HG03457 (cell line): Measurements from ENCODE around the gene PIK3R2.

Experiments used
- ATAC-seq: cut with Tn5 transposase; IDR thresholded peaks from one replicate; pipeline ENCODE4 v1.9.1; 2021; ENCODE audit warnings: moderate number of reproducible peaks; ENCODE audit not compliant: unreplicated experiment

Gene PIK3R2

DNA sequence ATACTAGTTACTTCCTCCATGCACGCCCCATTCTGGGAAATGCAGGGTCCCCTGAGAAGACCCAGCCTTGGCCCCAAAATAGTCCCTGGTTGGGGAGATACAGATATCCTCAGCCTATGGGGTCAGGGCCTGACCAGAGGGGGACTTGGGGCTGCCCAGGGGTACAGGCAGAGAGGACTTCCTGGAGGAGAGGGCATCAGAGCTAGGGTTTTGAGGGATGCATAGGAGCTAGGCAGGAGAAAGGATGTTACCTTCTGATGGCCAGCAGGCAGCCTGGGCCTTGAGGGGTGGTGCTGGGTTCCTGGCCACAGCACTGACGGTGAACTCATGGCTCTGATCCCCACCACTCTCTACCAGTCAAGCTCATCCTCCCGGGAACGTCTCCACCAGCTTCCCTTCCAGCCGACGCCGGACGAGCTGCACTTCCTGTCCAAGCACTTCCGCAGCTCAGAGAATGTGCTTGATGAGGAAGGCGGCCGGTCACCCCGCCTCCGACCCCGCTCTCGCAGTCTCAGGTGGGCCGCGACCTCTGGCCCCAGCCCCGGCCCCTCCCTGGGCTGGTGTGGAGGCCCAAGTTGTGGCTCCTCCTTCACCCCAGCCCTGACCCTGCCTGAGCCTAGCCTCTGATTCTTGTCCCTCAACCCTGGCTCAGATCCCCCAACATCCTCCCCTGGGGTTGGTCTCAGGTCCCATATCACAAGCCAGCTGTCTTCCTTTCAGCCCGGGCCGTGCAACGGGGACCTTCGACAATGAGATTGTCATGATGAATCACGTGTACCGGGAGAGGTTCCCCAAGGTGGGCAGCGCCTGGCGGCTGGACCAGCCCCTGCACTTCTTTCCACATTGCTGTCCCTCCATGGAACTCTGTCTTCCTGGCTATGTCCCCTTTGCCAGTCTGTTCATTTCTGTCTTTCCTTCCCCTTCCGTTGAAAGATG, 29.8 kb upstream of the PIK3R2 start:
- no peak for ATAC-seq

DNA sequence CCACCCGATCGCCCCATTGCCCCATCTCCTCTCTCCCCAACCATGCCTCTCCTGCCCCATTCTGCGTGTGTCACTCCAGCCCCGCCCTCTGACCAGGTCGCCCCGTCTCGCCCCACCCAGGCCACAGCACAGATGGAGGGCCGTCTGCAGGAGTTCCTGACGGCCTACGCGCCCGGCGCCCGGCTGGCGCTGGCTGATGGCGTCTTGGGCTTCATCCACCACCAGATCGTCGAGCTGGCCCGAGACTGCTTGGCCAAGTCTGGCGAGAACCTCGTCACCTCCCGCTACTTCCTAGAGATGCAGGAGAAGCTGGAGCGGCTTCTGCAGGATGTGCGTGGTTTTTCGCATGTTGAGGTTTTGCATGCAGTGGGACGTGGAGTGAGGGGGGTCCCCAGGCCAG, 29.1 kb upstream of the PIK3R2 start:
- no peak for ATAC-seq

DNA sequence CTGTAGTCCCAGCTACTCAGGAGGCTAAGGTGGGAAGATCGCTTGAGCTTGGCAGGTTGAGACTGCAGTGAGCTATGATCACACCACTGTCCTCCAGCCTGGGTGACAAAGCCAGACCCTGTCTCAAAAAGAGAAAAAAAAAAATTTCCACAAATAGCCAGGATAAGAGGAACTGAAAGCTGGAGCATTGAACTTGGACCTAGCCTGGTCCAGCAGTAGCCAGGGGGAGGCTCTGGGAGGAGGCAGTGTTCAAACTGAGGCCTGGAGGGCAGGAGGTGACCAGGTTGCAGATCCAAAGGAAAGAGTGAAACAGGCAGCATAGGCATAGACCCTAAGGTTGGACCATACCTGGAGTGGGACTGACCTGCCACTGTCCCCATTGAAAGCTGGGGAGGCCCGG, 26.9 kb upstream of the PIK3R2 start:
- ATAC-seq, result no peak

DNA sequence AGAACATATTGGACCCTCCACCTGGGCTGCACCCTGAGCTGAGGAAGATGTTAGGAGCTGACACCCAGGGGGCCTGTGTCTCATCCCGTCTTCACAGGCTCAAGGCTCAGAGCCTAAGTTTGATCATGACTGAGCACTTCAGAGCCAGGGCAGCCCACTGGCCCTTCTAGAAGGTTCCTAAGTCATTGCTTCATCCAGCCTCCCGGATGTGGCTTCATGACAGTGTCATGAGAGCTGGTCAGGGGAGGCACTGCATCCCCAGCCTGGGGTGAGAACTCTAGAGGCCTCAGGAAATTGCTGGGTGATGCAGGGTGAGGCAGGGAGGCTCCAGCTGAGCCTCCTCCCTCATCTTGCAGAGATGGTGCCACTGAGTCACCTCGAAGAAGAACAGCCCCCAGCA, 24.9 kb upstream of the PIK3R2 start:
- ATAC-seq, result no peak

DNA sequence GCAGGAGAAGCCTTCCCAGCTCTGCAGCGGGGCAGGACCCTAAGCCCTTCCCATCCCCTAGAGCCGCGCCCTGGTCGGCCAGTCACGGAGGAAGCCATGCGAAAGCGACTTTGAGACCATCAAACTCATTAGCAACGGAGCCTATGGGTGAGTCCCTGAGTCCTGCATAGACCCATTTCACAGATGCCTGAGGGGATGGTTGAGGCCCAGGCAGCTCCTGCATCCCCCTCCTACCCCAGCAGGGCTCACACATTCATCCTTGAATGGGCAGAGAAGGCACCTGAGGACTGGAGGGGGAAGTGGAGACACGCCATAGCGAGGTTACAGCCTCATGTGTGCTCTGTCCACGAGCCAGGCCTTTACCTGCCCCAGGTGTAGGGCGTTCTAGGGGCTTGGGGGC, 24.2 kb upstream of the PIK3R2 start:
- no peak for ATAC-seq

DNA sequence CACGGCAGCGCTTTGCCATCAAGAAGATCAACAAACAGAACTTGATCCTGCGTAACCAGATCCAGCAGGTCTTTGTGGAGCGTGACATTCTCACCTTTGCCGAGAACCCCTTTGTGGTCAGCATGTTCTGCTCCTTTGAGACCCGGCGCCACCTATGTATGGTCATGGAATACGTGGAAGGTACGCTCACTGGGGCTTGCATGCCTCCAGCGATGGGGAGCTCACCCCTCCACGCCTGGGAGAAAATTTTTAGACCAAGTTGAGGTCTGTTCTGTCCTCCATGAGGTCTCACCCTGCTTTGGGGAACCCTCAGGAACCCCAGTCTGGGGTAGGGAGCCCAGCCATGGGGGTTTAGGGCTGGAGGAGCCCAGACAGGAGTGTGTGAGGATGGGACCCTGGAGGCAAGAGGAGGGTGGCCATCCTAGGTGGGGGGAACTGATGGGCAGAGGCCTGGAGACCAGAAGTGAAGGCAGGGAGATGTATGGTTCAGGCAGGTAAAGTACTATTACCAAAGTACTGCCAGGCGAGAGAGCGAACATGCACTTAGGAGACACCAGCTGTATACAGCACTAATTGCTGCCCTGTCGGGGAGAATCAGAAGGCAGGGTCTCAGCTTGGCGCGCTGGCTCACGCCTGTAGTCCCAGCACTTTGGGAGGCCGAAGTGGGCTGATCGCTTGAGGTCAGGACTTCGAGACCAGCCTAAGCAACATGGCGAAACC, 22.3 kb upstream of the PIK3R2 start:
- ATAC-seq, result no peak

DNA sequence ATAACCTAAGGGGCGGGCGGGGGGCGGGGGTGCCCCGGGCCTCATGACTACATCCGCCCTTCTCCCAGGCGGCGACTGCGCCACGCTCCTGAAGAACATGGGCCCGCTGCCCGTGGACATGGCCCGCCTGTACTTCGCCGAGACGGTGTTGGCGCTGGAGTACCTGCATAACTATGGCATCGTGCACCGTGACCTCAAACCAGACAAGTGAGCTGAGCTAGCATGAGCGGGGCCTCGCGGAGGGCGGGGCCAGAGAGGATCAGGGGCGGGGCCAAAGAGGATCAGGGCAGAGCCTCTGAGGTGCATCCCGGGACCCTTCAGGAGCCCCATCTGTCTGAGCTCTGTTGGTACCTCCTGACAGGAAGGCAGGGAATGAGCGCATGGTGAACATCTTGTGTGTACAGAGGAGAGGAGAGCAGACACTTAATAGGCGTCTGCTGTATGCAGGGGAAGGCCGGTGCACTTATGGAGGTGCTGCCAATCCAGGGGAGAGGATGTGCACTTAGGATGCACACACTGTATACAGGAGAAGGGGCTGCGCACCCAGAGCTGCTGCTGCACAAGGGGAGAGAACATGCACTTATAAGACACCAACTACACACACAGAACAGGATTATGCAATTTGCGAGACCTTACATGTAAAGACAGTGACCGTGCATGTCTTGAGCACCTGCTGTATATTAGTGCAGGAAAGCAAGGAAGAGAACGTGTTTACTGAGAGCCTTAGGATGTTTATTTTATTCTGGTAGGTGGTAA, 20.9 kb upstream of the PIK3R2 start:
- ATAC-seq, result no peak

DNA sequence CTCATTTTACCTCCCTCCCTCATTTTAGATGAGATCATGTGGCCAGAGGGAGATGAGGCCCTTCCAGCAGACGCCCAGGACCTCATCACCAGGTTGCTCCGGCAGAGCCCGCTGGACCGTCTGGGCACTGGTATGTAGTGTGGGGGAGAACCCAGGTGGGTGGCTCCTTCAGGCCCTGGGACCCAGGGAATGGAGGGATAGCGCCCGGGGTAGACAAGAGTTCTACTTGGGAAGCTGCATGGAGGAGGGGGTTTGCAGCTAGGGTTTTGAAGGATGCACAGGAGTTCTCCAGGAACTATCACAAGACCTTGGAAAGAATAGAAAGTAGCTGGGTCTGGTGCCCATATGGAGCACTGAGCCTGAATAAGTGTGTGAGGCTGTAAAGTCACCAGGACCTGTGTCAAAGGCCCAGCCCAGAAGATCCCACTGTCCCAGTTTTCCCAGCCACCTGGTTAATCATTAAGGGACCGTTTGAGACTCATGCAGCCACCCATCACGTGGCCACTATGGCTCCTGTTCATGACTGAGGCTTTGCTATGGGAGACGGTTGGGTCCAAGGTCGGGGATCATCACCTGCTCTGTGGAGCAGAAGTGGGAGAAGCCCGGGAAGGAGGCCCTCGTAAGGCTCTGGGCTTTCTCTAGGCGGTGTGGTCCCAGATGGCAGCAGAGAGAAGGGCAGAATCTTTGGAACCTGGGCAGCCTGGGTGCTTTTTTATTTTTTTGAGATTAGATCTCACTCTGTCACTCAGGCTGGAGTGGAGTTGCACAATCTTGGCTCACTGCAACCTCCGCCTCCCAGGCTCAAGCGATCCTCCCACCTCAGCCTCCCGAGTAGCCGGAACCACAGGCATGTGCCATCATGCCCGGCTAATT, 17.0 kb upstream of the PIK3R2 start:
- ATAC-seq, result no peak

DNA sequence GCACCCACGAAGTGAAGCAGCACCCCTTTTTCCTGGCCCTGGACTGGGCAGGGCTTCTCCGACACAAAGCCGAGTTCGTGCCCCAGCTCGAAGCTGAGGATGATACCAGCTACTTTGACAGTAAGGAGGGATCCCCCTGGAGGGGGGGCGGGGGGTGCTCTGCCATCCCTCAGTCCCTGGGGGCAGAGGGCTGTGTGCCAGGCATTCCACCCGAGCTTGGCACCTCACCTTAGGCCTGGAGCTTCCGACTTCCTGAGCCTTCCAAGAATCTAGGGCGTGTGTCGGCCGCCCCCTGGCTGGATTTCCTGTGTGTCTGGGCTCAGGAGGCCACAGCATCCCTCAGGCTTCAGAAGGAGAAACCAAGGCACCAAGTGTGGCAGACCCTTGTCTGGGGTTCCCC, 15.7 kb upstream of the PIK3R2 start:
- no peak for ATAC-seq

DNA sequence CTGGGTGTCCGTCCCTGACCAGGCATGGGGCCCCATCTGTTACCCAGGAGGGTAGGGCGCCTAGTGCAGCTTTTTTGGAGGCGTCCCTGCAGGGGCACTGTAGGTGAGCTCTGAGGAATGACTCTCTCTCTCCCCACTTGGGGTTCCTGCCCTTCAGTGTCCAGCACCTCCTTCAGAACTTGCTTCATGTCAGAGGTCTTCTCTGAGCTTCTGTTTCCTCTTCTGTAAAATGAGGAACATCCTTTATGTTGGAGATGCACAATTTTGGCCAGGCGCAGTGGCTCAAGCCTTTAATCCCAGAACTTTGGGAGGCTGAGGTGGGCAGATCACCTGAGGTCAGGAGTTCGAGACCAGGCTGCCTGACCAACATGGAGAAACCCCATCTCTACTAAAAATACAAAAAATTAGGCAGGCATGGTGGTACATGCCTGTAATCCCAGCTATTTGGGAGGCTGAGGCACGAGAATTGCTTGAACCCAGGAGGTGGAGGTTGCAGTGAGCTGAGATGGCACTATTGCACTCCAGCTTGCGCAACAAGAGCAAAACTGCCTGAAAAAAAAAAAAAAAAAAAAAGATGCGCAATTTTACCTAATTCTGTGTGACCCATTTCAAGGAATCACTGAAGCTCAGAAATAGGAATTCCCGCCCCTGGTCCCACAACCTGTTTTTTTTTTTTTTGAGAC, 15.2 kb upstream of the PIK3R2 start:
- ATAC-seq, result no peak

DNA sequence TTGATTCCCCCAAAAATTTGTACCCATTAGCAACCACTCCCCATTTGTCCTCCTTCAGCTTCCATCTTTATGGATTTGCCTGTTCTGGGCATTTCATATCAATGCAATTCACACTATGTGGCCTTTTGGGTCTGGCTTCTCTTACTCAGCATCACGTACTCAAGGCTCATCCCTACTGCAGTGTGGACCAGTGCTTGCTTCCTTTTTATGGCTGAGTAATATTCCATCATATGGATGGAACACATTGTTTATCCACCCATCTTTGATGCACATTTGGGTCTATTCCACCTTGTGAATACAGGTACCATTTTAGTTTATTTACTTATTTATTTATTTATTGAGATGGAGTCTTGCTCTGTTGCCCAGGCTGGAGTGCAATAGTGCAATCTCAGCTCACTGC, 12.5 kb upstream of the PIK3R2 start:
- ATAC-seq, result no peak

DNA sequence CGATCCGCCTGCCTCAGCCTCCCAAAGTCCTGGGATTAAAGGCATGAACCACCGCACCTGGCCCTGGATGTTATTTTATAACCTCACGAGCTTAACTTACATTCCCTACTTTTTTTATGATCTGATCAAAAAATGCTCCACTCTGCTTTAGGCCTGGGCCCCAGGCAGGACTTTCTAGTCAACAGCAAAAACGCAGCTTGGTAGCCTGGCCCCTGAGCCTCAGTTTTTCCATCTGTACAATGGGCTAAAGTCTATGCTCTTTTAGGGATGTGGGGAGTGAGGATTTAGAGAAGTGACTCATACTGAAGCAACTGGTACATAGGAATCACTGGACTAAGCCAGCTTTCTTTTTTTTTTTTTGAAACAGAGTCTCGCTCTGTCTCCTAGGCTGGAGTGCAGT, 11.9 kb upstream of the PIK3R2 start:
- ATAC-seq, result no peak

DNA sequence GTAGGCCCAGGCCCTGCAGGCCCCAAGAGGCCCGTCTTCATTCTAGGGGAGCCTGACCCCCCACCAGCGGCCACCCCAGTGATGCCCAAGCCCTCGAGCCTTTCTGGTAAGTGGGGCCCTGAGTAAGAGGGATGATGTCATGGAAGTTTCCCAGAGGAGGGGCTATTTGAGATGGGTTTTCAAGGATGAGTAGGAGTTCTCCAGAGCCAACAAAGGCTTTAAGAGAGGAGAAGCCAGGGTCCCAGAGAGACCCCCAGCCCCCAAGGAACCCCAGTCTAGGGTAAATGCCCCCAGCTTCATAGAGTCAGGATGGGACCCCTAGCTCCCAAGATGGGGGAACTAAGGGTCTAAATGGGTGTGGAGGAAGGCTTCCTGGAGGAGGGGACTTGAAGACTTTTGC, 9.1 kb upstream of the PIK3R2 start:
- no peak for ATAC-seq

DNA sequence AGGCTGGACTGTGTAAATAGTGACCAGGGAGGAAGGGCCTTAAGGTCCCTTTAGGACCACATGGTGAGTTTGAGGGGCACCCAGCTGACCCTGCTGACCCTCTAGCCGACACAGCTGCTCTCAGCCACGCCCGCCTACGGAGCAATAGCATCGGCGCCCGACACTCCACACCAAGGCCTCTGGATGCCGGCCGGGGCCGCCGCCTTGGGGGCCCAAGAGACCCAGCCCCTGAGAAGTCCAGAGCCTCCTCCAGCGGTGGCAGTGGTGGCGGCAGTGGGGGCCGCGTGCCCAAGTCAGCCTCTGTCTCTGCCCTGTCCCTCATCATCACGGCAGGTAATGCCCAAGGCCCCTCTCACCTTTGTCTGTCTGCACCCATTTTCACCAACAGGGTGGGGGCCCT, 8.6 kb upstream of the PIK3R2 start:
- ATAC-seq, result no peak

DNA sequence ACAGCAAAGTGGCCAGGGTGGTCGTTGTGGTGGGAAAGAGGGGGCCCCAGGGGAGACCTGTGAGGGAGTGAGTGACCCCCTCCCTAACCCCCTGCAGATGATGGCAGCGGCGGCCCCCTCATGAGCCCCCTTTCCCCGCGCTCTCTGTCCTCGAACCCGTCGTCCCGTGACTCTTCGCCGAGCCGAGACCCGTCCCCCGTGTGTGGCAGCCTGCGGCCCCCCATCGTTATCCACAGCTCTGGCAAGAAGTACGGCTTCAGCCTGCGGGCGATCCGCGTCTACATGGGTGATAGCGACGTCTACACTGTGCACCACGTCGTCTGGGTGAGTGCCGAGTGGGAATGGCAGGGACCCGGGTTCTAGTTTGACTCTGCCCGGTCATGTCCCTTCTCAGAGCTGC, 8.1 kb upstream of the PIK3R2 start:
- no peak for ATAC-seq

DNA sequence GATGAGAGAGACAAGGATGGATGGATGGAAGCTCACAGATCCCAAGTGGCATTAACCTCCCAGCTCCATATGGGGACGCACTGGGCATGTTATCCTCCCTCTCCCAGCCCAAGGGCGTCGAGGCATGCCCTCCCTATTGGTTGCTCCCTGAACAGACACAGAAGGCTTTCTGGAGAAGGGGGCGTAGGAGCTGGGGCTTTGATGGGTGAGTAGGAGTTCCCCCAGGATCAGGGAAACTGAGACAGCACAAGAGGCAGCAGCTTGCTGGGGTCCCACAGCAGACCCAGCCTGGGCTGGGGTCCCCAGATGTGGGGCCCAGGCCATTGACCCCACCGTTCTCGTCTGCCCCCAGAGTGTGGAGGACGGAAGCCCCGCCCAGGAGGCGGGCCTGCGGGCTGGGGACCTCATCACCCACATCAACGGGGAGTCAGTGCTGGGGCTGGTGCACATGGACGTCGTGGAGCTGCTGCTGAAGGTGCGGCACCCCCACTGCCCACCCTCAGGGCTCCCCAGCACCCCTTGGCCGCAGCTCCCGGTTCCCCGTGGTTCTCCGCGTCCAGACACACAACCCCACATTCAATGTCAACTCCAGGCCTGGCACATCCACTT, 7.5 kb upstream of the PIK3R2 start:
- no peak for ATAC-seq

DNA sequence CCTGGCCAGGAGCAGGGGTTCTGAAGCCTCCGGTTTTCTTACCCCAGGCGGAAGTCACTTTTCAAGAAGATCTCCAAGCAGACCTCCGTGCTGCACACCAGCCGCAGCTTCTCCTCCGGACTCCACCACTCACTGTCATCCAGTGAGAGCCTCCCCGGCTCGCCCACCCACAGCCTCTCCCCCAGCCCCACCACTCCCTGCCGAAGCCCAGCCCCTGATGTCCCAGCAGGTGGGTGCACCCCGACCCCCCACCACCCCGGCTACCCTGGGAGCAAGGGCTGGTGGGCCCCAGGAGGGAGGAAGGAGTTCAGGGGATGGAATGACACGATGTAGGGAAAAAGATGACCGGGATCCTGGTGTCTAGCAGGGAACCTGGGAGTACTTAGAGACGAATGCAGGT, 5.6 kb upstream of the PIK3R2 start:
- no peak for ATAC-seq

DNA sequence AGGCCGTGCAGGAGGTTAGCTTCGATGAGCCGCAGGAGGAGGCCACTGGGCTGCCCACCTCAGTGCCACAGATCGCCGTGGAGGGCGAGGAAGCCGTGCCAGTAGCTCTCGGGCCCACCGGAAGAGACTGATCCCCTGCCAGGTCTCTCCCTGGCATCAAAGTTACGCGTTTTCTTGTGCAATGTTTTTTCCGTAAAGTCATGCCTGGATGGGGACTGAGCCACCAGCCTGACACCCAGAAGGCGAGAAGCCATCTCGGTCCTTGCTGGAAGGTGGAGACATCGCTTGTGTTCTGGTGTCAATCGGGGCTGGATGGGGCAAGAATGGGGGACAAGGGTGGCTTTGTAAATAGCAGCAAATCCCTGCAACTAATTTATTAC, 3.4 kb upstream of the PIK3R2 start:
- no peak for ATAC-seq

DNA sequence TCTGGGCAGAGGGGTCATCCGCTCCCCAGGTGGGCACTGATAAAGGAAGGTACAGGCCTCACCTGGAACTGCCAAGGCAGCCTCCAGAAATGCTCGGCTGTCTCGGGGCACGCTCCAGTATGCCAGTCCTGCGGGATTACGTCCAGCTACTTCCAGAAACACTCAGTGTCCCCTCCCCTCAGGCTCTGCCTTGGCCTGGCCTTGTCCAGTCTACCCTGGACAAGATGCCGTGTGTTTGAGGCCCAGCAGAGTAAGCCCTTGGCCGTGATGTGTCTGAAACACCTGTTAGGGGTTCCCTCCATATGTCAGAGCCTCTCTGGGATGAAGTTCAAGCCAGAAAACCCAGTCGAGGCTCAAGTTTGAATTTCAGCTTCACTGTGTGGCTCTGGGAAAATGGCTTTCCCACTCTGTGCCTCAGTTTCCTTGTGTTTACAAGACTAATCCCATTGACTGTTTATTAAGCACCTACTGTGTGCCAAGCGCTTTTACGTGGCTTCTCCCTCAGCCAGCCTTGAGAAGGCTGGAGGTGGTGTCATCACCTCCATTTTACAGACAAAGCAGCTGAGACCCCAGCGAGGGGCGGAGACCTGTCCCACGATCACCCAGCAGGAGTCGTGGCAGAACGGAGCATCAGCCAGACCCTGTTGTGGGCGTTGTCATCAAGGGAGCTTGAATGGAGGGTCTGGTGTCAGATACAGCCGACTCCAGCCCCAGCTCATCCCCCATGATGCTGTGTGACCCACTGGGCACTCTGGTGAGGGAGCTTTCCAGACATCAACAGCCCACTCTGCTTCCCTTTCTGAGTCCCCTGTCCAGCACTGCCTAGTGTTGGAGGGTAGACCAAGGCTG, 2.0 kb upstream of the PIK3R2 start:
- ATAC-seq, result no peak
